Muscle of leg (tissue), 11 donors: ENCODE data around the gene CLEC10A. TPM values are rescaled to one million over a fixed set of nuclear protein-coding genes. Genes with fewer than 3 reads are reported as not detected.
"Not testable (repeated sequence)": the region's sequence is repeated elsewhere in the genome, so short reads cannot be mapped to it uniquely, and the experiment has no call there.

Experiments
- DNase-seq: peaks from one replicate; pipeline ENCODE4 v3.0.0; 2013
- H3K27ac ChIP-seq: one replicate; pipeline ENCODE4 v1.5.1; 2013; ENCODE audit warnings: mild to moderate bottlenecking, low read length, control low read depth
- H3K27me3 ChIP-seq: one replicate; pipeline ENCODE4 v1.6.1; 2013; ENCODE audit warnings: low read length; ENCODE audit not compliant: control insufficient read depth, insufficient read depth
- H3K36me3 ChIP-seq: one replicate; pipeline ENCODE4 v1.6.1; 2013; ENCODE audit warnings: low read length; ENCODE audit not compliant: control insufficient read depth, insufficient read depth
- H3K4me1 ChIP-seq: one replicate; pipeline ENCODE4 v1.6.1; 2013; ENCODE audit warnings: low read length; ENCODE audit not compliant: control insufficient read depth, insufficient read depth
- H3K4me3 ChIP-seq: one replicate; pipeline ENCODE4 v1.5.1; 2013; ENCODE audit warnings: low read length, control low read depth
- H3K9me3 ChIP-seq: replicated peaks from 2 replicates; pipeline ENCODE4 v1.6.1; 2013; ENCODE audit warnings: low read depth, low read length; ENCODE audit not compliant: control insufficient read depth
- WGBS: methylation state at CpG from one replicate; pipeline ENCODE4 v1.1.5; 2013; ENCODE audit warnings: missing lambda C conversion rate; ENCODE audit not compliant: insufficient coverage; 5-methylcytosine and 5-hydroxymethylcytosine counted together
- polyA plus RNA-seq, 8 donors: library from polyadenylated mRNA; unstranded; fragments of 120-200 nt; gene quantifications; one replicate each; pipeline versions ENCODE4 v1.2.1 to v1.2.3, GENCODE V29; 2013; ENCODE audit warnings: inconsistent platforms in 1 of 8, low replicate concordance in 1 of 8; ENCODE audit not compliant: insufficient read length in 8 of 8, insufficient read depth in 1 of 8
- total RNA-seq: library from RNA; stranded (reverse); fragments of 120-200 nt; gene quantifications from one replicate; pipeline ENCODE4 v1.2.4, GENCODE V29; 2013

CLEC10A gene
- total and polyA plus RNA-seq, 9 donors: 0.96 to 1.9 (median 1.5) TPM

DNA sequence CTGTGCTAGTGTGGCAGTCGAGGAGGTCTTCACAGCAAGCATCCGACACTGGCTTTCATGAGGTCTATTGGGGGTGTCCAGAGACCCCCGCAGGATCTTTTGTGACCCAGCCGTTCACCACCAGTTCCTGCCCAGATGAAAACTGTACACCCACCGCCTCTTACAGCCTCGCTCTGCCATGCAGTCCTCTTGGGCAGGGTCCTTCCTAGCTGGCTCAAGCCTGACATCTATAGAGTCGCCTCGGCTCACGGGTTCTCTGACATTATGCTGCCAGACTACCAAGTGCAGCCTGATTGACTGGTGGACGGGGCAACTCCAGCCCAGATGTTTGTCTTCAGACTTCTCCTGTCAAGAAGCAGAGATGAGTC is 14.6 kb upstream of the CLEC10A start:
- no peak overlapping the region for H3K27ac ChIP-seq

DNA sequence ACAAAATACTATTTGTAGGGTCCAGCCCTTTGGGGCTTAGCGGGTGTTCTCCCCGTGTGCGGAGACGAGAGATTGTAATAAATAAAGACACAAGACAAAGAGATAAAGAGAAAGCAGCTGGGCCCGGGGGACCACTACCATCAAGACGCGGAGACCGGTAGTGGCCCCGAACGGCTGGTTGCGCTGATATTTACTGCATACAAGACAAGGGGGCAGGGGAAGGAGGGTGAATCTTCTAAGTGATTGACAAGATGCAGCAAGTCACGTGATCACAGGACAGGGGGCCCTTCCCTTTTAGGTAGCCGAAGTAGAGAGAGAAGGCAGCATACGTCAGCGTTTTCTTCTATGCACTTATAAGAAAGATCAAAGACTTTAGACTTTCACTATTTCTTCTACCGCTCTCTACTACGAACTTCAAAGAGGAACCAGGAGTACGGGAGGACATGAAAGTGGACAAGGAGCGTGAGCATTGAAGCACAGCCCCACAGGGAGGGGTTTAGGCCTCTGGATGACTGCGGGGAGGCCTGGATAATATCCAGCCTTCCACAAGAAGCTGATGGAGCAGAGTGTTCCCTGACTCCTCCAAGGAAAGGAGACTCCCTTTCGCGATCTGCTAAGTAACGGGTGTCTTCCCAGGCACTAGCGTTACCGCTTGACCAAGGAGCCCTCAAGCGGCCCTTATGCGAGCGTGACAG is 11.4 kb upstream of the CLEC10A start:
- H3K4me1 ChIP-seq, H3K9me3 ChIP-seq, H3K36me3 ChIP-seq, H3K27me3 ChIP-seq, H3K4me3 ChIP-seq, H3K27ac ChIP-seq, DNase-seq: not testable (repeated sequence)
- WGBS: 76% methylated on average over 7 of the region's 28 CpGs

More for the DNA sequence above, 14.6 kb upstream of the CLEC10A start:
- H3K9me3 ChIP-seq: no peaks in the 10 kb centered on the region
- H3K4me1 ChIP-seq: no peaks in the 10 kb centered on the region
- WGBS: 72% methylated on average over 10 of the region's 10 CpGs
- no peak for DNase-seq
- peaks cover 4% of the 10 kb centered on the region for H3K27me3 ChIP-seq
- H3K4me3 ChIP-seq: no peak overlapping the region
- no peaks in the 10 kb centered on the region for H3K36me3 ChIP-seq

DNA sequence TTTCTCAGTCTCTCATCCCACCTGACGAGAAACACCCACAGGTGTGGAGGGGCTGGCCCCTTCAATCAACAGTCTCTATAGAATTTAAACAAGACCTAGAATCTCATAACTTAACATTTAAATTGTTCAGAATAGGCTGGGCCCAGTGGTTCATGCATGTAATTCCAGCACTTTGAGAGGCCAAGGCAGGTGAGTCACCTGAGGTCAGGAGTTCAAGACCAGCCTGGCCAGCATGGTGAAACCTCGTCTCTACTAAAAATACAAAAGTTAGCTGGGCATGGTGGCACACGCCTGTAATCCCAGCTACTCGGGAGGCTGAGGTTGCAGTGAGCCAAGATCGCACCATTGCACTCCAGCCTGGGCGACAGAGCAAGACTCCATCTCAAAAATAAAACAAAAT is 9.5 kb upstream of the CLEC10A start:
- not testable (repeated sequence) for H3K27ac ChIP-seq, H3K27me3 ChIP-seq, H3K4me1 ChIP-seq, H3K4me3 ChIP-seq, DNase-seq, H3K9me3 ChIP-seq, H3K36me3 ChIP-seq
- 100% methylated on average over 3 of the region's 6 CpGs for WGBS

DNA sequence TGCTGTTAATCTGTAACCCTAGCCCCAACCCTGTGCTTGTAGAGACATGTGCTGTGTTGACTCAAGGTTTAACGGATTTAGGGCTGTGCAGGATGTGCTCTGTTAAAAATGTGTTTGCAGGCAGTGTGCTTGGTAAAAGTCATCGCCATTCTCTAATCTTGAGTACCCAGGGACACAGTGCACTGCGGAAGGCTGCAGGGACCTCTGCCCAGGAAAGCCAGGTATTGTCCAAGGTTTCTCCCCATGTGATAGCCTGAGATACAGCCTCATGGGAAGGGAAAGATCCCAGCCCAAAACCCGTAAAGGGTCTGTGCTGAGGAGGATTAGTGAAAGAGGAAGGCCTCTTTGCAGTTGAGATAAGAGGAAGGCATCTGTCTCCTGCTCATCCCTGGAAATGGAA is 8.4 kb upstream of the CLEC10A start:
- H3K27me3 ChIP-seq, H3K36me3 ChIP-seq, H3K27ac ChIP-seq, H3K4me1 ChIP-seq, DNase-seq, H3K9me3 ChIP-seq, H3K4me3 ChIP-seq: not testable (repeated sequence)
- WGBS: 100% methylated on average over 2 of the region's 4 CpGs

DNA sequence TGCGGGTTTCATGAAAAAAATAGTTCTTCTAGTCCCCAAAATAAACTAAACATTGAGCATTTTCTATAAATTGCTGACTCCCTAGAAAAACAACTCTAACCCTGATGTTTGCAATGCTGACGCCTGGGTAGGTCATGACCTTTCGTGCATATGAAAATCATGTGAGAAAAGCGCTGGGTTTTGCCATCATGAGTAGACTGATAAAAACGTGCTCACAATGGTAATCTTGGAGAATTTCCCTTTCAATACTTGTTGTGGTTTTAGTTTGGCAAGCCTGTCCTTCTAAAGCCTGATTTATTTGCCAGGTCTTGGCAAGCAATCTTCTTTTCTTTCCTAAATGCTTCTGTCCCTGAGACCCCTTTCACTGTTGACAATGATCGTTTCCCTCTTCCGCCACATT is 4.0 kb upstream of the CLEC10A start:
- Histone ChIP-seq H3K27ac (no peak overlapping the region), H3K36me3 (no peaks in the 10 kb centered on the region), H3K4me3 (no peak overlapping the region), H3K9me3 (no peaks in the 10 kb centered on the region), H3K27me3 (peaks cover 2% of the 10 kb centered on the region), H3K4me1 (peaks cover 9% of the 10 kb centered on the region)
- DNase-seq: peak; percentile 43
- 50% methylated on average over 6 of the region's 7 CpGs for WGBS

GRCh38 chr17:7083592-7083991 is 3.5 kb upstream of the CLEC10A start:
- peaks cover 2% of the 10 kb centered on the region for H3K27me3 ChIP-seq
- no peak overlapping the region for H3K27ac ChIP-seq
- H3K4me3 ChIP-seq: no peak overlapping the region
- no peaks in the 10 kb centered on the region for H3K9me3 ChIP-seq
- peaks cover 9% of the 10 kb centered on the region for H3K4me1 ChIP-seq
- no peaks in the 10 kb centered on the region for H3K36me3 ChIP-seq
- WGBS: 71% methylated on average over 4 of the region's 4 CpGs
- no peak for DNase-seq

- H3K27me3 ChIP-seq: peaks cover 2% of the 10 kb centered on the region
- peaks cover 9% of the 10 kb centered on the region for H3K4me1 ChIP-seq
- WGBS: 90% methylated on average over 16 of the region's 16 CpGs
- no peak overlapping the region for H3K27ac ChIP-seq
- peak; percentile 10 for DNase-seq
- H3K36me3 ChIP-seq: no peaks in the 10 kb centered on the region
- H3K9me3 ChIP-seq: no peaks in the 10 kb centered on the region
- no peak overlapping the region for H3K4me3 ChIP-seq
Measured at GRCh38 chr17:7081341-7082062, 1.5 kb upstream of the CLEC10A start.

DNA sequence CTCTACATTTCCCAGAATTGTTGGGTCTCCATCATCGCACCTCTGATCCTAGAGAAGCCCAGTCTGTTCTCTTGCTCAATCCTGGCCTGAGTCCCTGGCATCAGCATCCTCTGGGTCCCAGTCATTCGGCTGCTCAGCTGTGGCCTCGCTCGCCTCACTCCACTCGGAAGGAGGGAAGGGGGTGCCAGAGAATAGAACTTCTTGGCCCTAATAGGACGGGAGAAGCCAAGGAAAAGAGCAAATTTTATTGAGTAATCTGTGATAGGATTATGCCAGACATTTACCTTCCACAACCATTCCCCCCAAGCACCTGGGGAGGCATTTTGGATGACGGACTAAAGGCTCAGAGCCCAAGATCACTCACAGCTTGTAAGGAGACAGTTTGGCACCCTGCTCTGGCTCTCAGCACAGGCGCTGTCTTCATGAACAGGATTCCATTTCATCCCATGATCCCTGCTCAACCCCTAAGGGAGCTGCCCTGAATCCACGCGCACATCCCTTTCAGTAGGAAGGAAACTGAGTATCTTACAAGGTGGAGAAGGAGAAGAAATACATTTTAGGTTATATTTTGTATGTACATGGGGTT is 498 bp upstream of the CLEC10A start:
- peaks cover 2% of the 10 kb centered on the region for H3K27me3 ChIP-seq
- peak overlapping the region; percentile 29 for H3K27ac ChIP-seq
- 50% methylated on average over 1 of the region's 10 CpGs for WGBS
- DNase-seq: peak; percentile 56
- no peaks in the 10 kb centered on the region for H3K9me3 ChIP-seq
- H3K4me3 ChIP-seq: no peak overlapping the region
- H3K4me1 ChIP-seq: peaks cover 9% of the 10 kb centered on the region
- no peaks in the 10 kb centered on the region for H3K36me3 ChIP-seq

GRCh38 chr17:7078711-7079110 is 1.3 kb downstream of the CLEC10A start:
- DNase-seq: no peak
- Histone ChIP-seq H3K27ac (no peak overlapping the region), H3K4me3 (no peak overlapping the region), H3K4me1 (peaks cover 9% of the 10 kb centered on the region), H3K27me3 (peaks cover 2% of the 10 kb centered on the region), H3K36me3 (no peaks in the 10 kb centered on the region), H3K9me3 (no peaks in the 10 kb centered on the region)
- 84% methylated on average over 10 of the region's 10 CpGs for WGBS

DNA sequence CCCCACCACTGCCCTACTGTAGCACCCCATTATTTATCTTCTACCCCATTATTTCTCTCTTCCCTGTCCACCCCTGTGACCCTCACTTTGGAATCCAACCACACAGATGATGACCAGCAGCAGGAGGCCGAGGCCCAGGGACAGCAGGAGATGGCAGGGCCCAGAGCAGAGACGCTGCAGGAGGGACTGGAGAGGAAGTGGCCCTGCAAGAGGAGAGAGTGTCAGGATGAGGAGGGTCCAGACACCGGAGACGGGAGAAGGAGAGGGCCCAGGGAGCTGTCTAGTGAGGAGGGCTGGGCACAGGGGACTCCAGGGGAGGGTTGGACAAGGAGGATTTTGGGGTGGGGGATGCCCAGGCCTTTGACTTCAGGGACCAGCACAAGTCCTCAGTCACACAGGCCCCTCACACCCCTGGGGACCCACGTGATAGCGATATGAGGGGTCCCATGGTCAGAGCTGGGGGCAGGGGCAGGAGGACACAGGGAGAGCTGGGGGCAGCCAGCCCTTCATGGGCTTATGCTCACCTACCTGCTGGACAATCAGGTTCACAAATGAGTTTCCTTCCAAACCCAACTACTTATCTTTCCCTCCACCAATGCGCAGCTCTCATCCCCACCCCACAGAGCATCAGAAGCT is 2.0 kb downstream of the CLEC10A start:
- no peak for DNase-seq
- Histone ChIP-seq H3K4me3 (no peak overlapping the region), H3K27me3 (peaks cover 2% of the 10 kb centered on the region), H3K36me3 (no peaks in the 10 kb centered on the region), H3K9me3 (no peaks in the 10 kb centered on the region), H3K4me1 (peaks cover 9% of the 10 kb centered on the region), H3K27ac (no peak overlapping the region)
- 72% methylated on average over 7 of the region's 7 CpGs for WGBS
